CD4-positive, alpha-beta T cell treated with Interleukin-15 for 1 hour (primary cell): ENCODE results near the gene ZIM2.

Experiments used
- DNase-seq: peaks from one replicate; pipeline ENCODE4 v3.0.0-alpha.2; 2020

Gene ZIM2

GRCh38 chr19:56838909-56839651 is 1.4 kb downstream of the ZIM2 start:
- DNase-seq = peak; percentile 77

GRCh38 chr19:56838024-56838908 is 2.3 kb downstream of the ZIM2 start:
- no peak for DNase-seq

GRCh38 chr19:56837492-56838023 is 3.0 kb downstream of the ZIM2 start:
- no peak for DNase-seq

- DNase-seq = no peak
Observed at GRCh38 chr19:56837004-56837403, 3.5 kb downstream of the ZIM2 start.

- DNase-seq = no peak
Observed at GRCh38 chr19:56836059-56836458, 4.5 kb downstream of the ZIM2 start.

GRCh38 chr19:56835401-56835800 is 5.1 kb downstream of the ZIM2 start:
- DNase-seq = no peak

GRCh38 chr19:56834564-56835375 is 5.8 kb downstream of the ZIM2 start:
- DNase-seq = no peak

GRCh38 chr19:56832352-56832928 is 8.1 kb downstream of the ZIM2 start:
- no peak for DNase-seq

GRCh38 chr19:56831255-56831654 is 9.3 kb downstream of the ZIM2 start:
- DNase-seq = no peak

- DNase-seq = no peak
Observed at GRCh38 chr19:56829596-56829995, 10.9 kb downstream of the ZIM2 start.

GRCh38 chr19:56827708-56828107 is 12.8 kb downstream of the ZIM2 start:
- DNase-seq = no peak

GRCh38 chr19:56823956-56824355 is 16.6 kb downstream of the ZIM2 start:
- DNase-seq = no peak

GRCh38 chr19:56823417-56823816 is 17.1 kb downstream of the ZIM2 start:
- DNase-seq = no peak

- DNase-seq = no peak
Observed at GRCh38 chr19:56822755-56823154, 17.8 kb downstream of the ZIM2 start.

GRCh38 chr19:56821675-56822074 is 18.9 kb downstream of the ZIM2 start:
- DNase-seq = no peak

GRCh38 chr19:56821209-56821608 is 19.3 kb downstream of the ZIM2 start:
- DNase-seq = no peak

- DNase-seq = no peak
Observed at GRCh38 chr19:56819166-56819565, 21.4 kb downstream of the ZIM2 start.

GRCh38 chr19:56814656-56815055 is 25.9 kb downstream of the ZIM2 start:
- no peak for DNase-seq

GRCh38 chr19:56813531-56813930 is 27.0 kb downstream of the ZIM2 start:
- DNase-seq = no peak

- DNase-seq = no peak
Observed at GRCh38 chr19:56811480-56811879, 29.0 kb downstream of the ZIM2 start.

- no peak for DNase-seq
Observed at GRCh38 chr19:56810260-56810659, 30.3 kb downstream of the ZIM2 start.

- no peak for DNase-seq
Observed at GRCh38 chr19:56808717-56809392, 31.7 kb downstream of the ZIM2 start.
